ENCODE measurements around the gene GSTCD.

DNA sequence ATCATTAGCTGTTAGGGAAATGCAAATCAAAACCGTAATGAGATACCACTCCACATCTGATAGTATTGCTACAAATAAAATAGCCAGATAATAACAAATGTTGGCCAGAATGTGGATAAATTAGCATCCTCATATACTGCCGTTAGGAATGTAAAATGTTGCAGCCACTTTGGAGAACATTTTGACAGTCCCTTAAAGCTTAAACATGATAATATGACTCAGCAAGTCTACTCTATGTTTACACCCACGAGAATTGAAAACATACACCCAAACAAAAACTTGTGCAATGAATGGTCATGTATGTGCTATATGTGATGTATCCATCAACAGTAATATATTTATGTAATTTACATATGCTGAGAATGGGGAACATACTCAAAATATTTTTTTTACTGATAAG lies 78.2 kb downstream of the GSTCD start:
- TF ChIP-seq, protein P1, sequence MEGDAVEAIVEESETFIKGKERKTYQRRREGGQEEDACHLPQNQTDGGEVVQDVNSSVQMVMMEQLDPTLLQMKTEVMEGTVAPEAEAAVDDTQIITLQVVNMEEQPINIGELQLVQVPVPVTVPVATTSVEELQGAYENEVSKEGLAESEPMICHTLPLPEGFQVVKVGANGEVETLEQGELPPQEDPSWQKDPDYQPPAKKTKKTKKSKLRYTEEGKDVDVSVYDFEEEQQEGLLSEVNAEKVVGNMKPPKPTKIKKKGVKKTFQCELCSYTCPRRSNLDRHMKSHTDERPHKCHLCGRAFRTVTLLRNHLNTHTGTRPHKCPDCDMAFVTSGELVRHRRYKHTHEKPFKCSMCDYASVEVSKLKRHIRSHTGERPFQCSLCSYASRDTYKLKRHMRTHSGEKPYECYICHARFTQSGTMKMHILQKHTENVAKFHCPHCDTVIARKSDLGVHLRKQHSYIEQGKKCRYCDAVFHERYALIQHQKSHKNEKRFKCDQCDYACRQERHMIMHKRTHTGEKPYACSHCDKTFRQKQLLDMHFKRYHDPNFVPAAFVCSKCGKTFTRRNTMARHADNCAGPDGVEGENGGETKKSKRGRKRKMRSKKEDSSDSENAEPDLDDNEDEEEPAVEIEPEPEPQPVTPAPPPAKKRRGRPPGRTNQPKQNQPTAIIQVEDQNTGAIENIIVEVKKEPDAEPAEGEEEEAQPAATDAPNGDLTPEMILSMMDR (IDR thresholded peaks at IDR 0.05): no peak
- TF ChIP-seq POLR2A (IDR thresholded peaks at IDR 0.05): no peak

All from body of pancreas (tissue), 4 donors.